ENCODE measurements around the gene CD4.
A peak's percentile ranks its signal among the peaks of the same experiment; 100 is the strongest.

CD4 gene

GRCh38 chr12:6839482-6840201, 50.3 kb downstream of the CD4 start:
- no peak overlapping the region for H3K27ac ChIP-seq
- TF ChIP-seq CTCF (conservative IDR thresholded peaks at IDR 0.05) = no peak

GRCh38 chr12:6840330-6840729, 51.0 kb downstream of the CD4 start:
- H3K27ac ChIP-seq = no peak overlapping the region
- no peak for TF ChIP-seq CTCF (conservative IDR thresholded peaks at IDR 0.05)

GRCh38 chr12:6840761-6841515, 51.6 kb downstream of the CD4 start, which contains the start of gene GNB3:
GNB3 (plus strand) TSS chr12:6840925; CDS start chr12:6841288, 363 bp downstream.
- no peak for TF ChIP-seq CTCF (conservative IDR thresholded peaks at IDR 0.05)
- no peak within 1 kb of the TSS for H3K27ac ChIP-seq

- no peak overlapping the region for H3K27ac ChIP-seq
- no peak for TF ChIP-seq CTCF (conservative IDR thresholded peaks at IDR 0.05)
These were observed 52.7 kb downstream of the CD4 start for GRCh38 chr12:6842075-6842474.

GRCh38 chr12:6843118-6843902, 54.0 kb downstream of the CD4 start:
- no peak overlapping the region for H3K27ac ChIP-seq
- TF ChIP-seq CTCF (conservative IDR thresholded peaks at IDR 0.05) = 0 out of 2 replicates have a peak, but pooled peaks have one; percentile 11

- TF ChIP-seq CTCF (conservative IDR thresholded peaks at IDR 0.05) = no peak
- no peak overlapping the region for H3K27ac ChIP-seq
These were observed 56.1 kb downstream of the CD4 start for GRCh38 chr12:6845395-6845794.

- H3K27ac ChIP-seq = no peak overlapping the region
- TF ChIP-seq CTCF (conservative IDR thresholded peaks at IDR 0.05) = no peak
These were observed 57.1 kb downstream of the CD4 start for GRCh38 chr12:6846316-6846869.

Measured in VCaP (cell line).